Fibroblast of skin of left quadriceps (primary cell): Measurements from ENCODE around the gene GALNT9.
"Not testable (repeated sequence)": the region's sequence is repeated elsewhere in the genome, so short reads cannot be mapped to it uniquely, and the experiment has no call there.

Source experiments
- DNase-seq, 2 experiments: peaks; one replicate each; pipeline ENCODE4 v3.0.0-alpha.2; 2013; ENCODE audit warnings: low read depth in 2 of 2

GALNT9 gene

GRCh38 chr12:132235116-132235820 lies 94.1 kb downstream of the GALNT9 start:
- DNase-seq = no peak

GRCh38 chr12:132230381-132230780 lies 99.0 kb downstream of the GALNT9 start:
- no peak for DNase-seq

- no peak for DNase-seq
These were observed 99.5 kb downstream of the GALNT9 start for GRCh38 chr12:132229926-132230325.

GRCh38 chr12:132229193-132229760 lies 100.1 kb downstream of the GALNT9 start:
- no peak for DNase-seq

- no peak for DNase-seq
These were observed 100.8 kb downstream of the GALNT9 start for GRCh38 chr12:132228476-132229192.

GRCh38 chr12:132227782-132228475 lies 101.5 kb downstream of the GALNT9 start:
- DNase-seq = no peak

- no peak for DNase-seq
These were observed 102.3 kb downstream of the GALNT9 start for GRCh38 chr12:132227118-132227517.

GRCh38 chr12:132226604-132227003 lies 102.8 kb downstream of the GALNT9 start:
- DNase-seq = no peak

GRCh38 chr12:132225214-132225613 lies 104.2 kb downstream of the GALNT9 start:
- DNase-seq = no peak

GRCh38 chr12:132224484-132224883 lies 104.9 kb downstream of the GALNT9 start:
- no peak for DNase-seq

GRCh38 chr12:132222808-132223173 lies 106.6 kb downstream of the GALNT9 start:
- no peak for DNase-seq

- peak in 1 of 2 experiments; percentile 22 for DNase-seq
These were observed 107.1 kb downstream of the GALNT9 start for GRCh38 chr12:132222096-132222807.

GRCh38 chr12:132219761-132220160 lies 109.6 kb downstream of the GALNT9 start:
- not testable (repeated sequence) for DNase-seq

- no peak for DNase-seq
These were observed 110.1 kb downstream of the GALNT9 start for GRCh38 chr12:132219323-132219722.

- DNase-seq = no peak
These were observed 110.5 kb downstream of the GALNT9 start for GRCh38 chr12:132218915-132219314.

- DNase-seq = no peak
These were observed 110.9 kb downstream of the GALNT9 start for GRCh38 chr12:132218527-132218875.

- no peak for DNase-seq
These were observed 111.4 kb downstream of the GALNT9 start for GRCh38 chr12:132217800-132218526.

- no peak for DNase-seq
These were observed 112.0 kb downstream of the GALNT9 start for GRCh38 chr12:132217371-132217770.

- DNase-seq = no peak
These were observed 112.9 kb downstream of the GALNT9 start for GRCh38 chr12:132216354-132216987.

- DNase-seq = no peak
These were observed 113.9 kb downstream of the GALNT9 start for GRCh38 chr12:132215299-132215989.
